Renal cortex interstitium (tissue), 11 donors: ENCODE data around the gene TMEM198. TPM values are rescaled to one million over a fixed set of nuclear protein-coding genes. Genes with fewer than 3 reads are reported as not detected.

Source experiments
- DNase-seq, 11 donors: peaks; one replicate each; pipeline ENCODE4 v3.0.0-alpha.2; 2013; ENCODE audit warnings: low read depth in 9 of 11, low spot score in 4 of 11; ENCODE audit errors: extremely low read depth in 1 of 11
- polyA plus RNA-seq, 3 donors: library from polyadenylated mRNA; unstranded; fragments of 120-200 nt; gene quantifications; one replicate each; pipeline ENCODE4 v1.2.1, GENCODE V29; 2013; ENCODE audit not compliant: insufficient read length in 3 of 3

TMEM198 gene
- polyA plus RNA-seq, 3 donors = 2.2 to 3.7 (median 3.6) TPM

GRCh38 chr2:219567791-219568361, 24.0 kb downstream of the TMEM198 start:
- no peak for DNase-seq

DNA sequence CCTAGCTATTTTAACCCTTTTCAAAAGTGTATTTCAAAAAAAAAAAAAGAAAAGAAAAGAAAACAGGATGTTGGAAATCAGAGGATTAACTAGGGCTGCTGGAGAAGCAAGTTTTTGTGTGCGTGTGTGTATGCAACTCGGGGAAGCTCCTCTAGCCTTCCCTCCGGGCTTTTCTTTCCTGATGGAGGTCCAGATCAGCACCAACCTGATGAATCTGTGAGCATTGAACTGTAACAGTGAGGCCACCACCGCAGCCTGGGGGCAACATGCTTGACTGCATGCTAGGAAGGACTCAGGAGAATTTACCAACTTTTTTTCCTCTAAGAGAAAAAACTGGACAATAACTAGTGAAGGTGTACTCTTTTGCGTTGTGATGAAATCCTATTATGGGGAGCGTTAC, 25.2 kb downstream of the TMEM198 start:
- DNase-seq = peak in 1 of 11 donors; percentile 32

- no peak for DNase-seq
These were observed 25.8 kb downstream of the TMEM198 start for GRCh38 chr2:219569635-219570034.

GRCh38 chr2:219570194-219570923, 26.5 kb downstream of the TMEM198 start:
- no peak for DNase-seq

GRCh38 chr2:219570924-219571310, 27.1 kb downstream of the TMEM198 start:
- DNase-seq = no peak

GRCh38 chr2:219571311-219572236, 27.7 kb downstream of the TMEM198 start, which contains the start of gene OBSL1:
Gene OBSL1, minus strand, starts transcription at chr2:219571539. Its CDS starts 307 bp downstream, at chr2:219571232.
- DNase-seq = peak in 6 of 11 donors; percentile 53 to 82 (median 72)

GRCh38 chr2:219572237-219573001, 28.6 kb downstream of the TMEM198 start, which contains the start of gene INHA:
Gene INHA, plus strand, starts transcription at chr2:219572310. Its CDS starts 65 bp downstream, at chr2:219572375.
- no peak for DNase-seq

- DNase-seq = no peak
These were observed 29.3 kb downstream of the TMEM198 start for GRCh38 chr2:219573166-219573565.

DNA sequence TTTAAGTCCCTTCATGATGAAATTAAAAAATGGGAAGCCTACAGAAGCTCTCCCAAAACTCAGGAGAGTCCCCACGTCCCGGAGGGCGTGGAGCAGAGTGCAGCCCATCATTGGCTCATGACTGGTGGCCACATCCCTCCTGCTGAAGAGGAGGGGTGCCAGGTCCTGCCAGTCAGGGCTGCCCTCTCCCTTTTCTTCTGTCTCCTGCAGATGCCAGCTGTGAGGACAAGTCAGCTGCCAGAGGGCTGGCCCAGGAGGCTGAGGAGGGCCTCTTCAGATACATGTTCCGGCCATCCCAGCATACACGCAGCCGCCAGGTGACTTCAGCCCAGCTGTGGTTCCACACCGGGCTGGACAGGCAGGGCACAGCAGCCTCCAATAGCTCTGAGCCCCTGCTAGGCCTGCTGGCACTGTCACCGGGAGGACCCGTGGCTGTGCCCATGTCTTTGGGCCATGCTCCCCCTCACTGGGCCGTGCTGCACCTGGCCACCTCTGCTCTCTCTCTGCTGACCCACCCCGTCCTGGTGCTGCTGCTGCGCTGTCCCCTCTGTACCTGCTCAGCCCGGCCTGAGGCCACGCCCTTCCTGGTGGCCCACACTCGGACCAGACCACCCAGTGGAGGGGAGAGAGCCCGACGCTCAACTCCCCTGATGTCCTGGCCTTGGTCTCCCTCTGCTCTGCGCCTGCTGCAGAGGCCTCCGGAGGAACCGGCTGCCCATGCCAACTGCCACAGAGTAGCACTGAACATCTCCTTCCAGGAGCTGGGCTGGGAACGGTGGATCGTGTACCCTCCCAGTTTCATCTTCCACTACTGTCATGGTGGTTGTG, 30.9 kb downstream of the TMEM198 start:
- DNase-seq = no peak

DNA sequence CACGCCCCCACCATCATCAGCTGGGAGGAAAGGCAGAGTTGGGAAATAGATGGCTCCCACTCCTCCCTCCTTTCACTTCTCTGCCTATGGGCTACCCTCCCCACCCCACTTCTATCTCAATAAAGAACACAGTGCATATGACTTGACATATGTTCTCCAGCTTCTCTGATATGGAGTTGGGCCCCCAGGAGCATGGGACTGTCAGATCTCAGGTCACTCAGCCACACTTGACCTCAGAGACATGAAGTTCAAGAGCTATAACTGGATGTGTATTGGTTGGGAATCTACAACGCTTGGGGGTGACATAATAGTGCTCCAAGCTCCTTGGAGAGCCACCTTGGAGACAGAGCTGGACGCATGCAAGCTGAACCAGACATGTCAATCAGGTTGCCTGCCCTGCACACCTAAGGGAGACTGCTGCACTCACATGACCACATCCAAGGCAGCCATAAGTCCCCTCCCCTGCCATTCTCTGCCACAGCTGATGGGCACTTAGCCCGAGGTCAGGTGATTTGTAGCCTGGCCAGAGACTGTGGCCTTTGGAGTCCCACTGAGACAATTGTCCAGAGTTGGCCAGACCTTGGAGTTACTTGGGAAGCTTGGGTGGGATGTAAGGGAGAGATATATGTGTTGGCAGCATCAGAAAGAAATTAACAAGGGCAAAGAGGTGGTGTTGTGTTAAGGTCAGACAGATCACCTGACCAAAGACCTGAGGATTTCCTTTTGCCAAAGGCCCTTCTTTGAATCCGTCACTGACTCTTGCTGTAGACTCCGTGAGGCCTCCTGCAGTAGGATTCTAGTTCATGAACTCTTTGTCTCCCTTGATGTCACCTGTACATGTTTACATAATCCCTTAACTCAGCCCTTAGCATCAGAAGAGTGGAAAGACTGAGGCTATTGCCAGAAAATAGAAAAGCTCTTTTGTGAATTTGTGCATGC, 32.0 kb downstream of the TMEM198 start:
- DNase-seq = no peak

GRCh38 chr2:219576505-219577388, 32.9 kb downstream of the TMEM198 start:
- DNase-seq = peak in 4 of 11 donors; percentile 50 to 75 (median 62)

- DNase-seq = no peak
These were observed 35.2 kb downstream of the TMEM198 start for GRCh38 chr2:219578811-219579613.

GRCh38 chr2:219581346-219581745, 37.5 kb downstream of the TMEM198 start:
- no peak for DNase-seq

- no peak for DNase-seq
These were observed 47.3 kb downstream of the TMEM198 start for GRCh38 chr2:219591091-219591490.

DNA sequence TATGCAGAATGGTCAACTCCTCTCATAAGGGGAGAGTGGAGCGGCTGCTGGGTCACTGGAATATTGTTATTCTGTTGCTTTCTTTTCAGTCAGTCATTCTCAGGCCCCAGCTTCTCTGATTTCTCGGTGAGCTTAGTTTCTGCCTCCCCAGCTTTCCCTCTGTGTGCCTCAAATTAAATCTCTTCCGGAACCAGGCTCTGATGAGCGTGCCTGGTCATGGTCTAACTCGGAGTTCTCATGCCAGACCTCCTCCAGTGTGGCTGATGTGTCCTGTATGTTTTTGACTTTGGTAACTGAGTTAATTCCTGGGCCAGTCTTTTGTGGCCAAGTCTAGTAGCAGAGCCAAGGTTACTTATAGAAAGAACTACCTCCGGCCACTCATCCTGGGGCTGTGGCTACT, 48.9 kb downstream of the TMEM198 start:
- peak in 1 of 11 donors; percentile 39 for DNase-seq
